ENCODE data around the gene PDIK1L. TPM values are rescaled to one million over a fixed set of nuclear protein-coding genes. Genes with fewer than 3 reads are reported as not detected.
A peak's percentile ranks its signal among the peaks of the same experiment; 100 is the strongest.

PDIK1L gene
- total and polyA plus RNA-seq, 9 of the 15 experiments (the other 6 are each of a cell fraction or from before 2014, with no cell fraction given), result 12.8 to 30.2 (median 21.5) TPM

DNA sequence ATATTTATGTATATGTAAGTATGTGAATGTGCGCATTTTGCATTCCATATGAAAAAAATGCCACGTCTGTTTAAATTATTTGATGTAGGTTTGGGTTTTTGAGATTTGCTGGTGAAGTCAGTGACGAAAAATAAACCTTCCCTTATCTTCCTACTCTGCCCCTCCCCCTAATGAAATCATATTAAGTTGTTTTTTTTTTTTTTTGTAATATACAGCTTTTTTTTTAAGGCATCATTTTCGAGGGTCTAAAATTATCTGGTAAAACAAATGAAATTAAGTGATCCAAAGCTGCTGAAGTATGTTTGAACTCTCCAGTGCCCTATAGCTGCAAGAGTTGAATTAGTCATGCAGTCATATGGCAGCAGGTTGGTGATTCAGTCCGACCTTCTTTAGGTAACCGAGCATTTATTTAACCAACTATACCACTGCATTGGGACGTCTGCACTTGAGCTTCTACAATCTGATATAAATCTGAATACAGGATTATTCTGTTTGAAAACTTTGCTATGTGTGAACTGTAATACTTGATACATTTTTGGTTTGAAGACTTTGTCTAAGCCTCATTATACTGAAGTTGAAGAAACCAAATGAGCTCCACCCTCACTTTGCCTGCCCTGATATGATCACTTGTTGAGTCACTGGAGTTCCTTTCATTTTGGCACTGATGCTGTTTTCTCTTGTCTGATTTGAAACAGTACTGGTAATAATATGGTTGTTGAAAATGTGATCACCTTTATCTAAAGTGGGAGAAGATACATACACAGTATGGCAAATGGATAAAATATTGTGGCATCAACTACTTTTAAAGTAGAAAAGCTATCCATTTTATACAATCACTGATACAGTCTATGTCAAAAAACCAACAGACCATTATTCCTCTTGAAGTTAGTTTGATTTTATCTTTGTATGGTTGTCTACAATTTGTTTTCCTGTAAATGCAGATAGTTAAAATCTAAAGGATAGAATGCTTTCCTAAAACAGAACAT, 11.7 kb downstream of the PDIK1L start (continued):
- TF ChIP-seq, protein P1, sequence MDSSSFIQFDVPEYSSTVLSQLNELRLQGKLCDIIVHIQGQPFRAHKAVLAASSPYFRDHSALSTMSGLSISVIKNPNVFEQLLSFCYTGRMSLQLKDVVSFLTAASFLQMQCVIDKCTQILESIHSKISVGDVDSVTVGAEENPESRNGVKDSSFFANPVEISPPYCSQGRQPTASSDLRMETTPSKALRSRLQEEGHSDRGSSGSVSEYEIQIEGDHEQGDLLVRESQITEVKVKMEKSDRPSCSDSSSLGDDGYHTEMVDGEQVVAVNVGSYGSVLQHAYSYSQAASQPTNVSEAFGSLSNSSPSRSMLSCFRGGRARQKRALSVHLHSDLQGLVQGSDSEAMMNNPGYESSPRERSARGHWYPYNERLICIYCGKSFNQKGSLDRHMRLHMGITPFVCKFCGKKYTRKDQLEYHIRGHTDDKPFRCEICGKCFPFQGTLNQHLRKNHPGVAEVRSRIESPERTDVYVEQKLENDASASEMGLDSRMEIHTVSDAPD (CRISPR knock-in tag; IDR thresholded peaks at IDR 0.05), result no peak
- TF ChIP-seq NFXL1 (CRISPR knock-in tag; IDR thresholded peaks at IDR 0.05), result no peak
- no peak for TF ChIP-seq CBFB (CRISPR knock-in tag; IDR thresholded peaks at IDR 0.05)
- TF ChIP-seq TAF15 (IDR thresholded peaks at IDR 0.05; ENCODE audit: low read depth, low read length), result no peak
- TF ChIP-seq LARP7 (IDR thresholded peaks at IDR 0.05), result no peak
- peak in 1 of 2 experiments; percentile 94; a peak in 2 of 4 replicates for TF ChIP-seq SRF (CRISPR knock-in tag; IDR thresholded peaks at IDR 0.05)
- 0 out of 2 replicates have a peak, but pooled peaks have one; percentile 39 for TF ChIP-seq PML (IDR thresholded peaks at IDR 0.05; ENCODE audit: low read length)
- no peak for TF ChIP-seq TAL1 (IDR thresholded peaks at IDR 0.05)
- no peak for TF ChIP-seq IRF2 (CRISPR knock-in tag; IDR thresholded peaks at IDR 0.05)
- TF ChIP-seq, protein P2, sequence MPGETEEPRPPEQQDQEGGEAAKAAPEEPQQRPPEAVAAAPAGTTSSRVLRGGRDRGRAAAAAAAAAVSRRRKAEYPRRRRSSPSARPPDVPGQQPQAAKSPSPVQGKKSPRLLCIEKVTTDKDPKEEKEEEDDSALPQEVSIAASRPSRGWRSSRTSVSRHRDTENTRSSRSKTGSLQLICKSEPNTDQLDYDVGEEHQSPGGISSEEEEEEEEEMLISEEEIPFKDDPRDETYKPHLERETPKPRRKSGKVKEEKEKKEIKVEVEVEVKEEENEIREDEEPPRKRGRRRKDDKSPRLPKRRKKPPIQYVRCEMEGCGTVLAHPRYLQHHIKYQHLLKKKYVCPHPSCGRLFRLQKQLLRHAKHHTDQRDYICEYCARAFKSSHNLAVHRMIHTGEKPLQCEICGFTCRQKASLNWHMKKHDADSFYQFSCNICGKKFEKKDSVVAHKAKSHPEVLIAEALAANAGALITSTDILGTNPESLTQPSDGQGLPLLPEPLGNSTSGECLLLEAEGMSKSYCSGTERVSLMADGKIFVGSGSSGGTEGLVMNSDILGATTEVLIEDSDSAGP (CRISPR knock-in tag; IDR thresholded peaks at IDR 0.05), result no peak
- 0 out of 2 replicates have a peak, but pooled peaks have one; percentile 75 for TF ChIP-seq FOXJ2 (tag; IDR thresholded peaks at IDR 0.05)
- TF ChIP-seq ZSCAN29 (IDR thresholded peaks at IDR 0.05), result no peak
- no peak for TF ChIP-seq NFYB (IDR thresholded peaks at IDR 0.05; ENCODE audit: extremely low read depth, insufficient read length)
- TF ChIP-seq EP400 (IDR thresholded peaks at IDR 0.05), result peak; percentile 59
- no peak for TF ChIP-seq NELFE (IDR thresholded peaks at IDR 0.05; ENCODE audit: insufficient read depth, insufficient read length)
- TF ChIP-seq EHMT2 (IDR thresholded peaks at IDR 0.05), result peak; percentile 81
- no peak for TF ChIP-seq NR4A1 (CRISPR knock-in tag; IDR thresholded peaks at IDR 0.05)
- TF ChIP-seq NR4A1 (tag; IDR thresholded peaks at IDR 0.05), result 0 out of 2 replicates have a peak, but pooled peaks have one; percentile 56
- TF ChIP-seq ZNF143 (CRISPR knock-in tag; IDR thresholded peaks at IDR 0.05), result no peak
- no peak for TF ChIP-seq LCOR (CRISPR knock-in tag; IDR thresholded peaks at IDR 0.05)
- 0 out of 2 replicates have a peak, but pooled peaks have one; percentile 34 for TF ChIP-seq MECOM (CRISPR knock-in tag; IDR thresholded peaks at IDR 0.05)
- no peak for TF ChIP-seq SIRT6 (IDR thresholded peaks at IDR 0.05; ENCODE audit: low read depth, low read length)
- peak; percentile 97 for TF ChIP-seq ZNF584 (CRISPR knock-in tag; IDR thresholded peaks at IDR 0.05; ENCODE audit: low read depth)
- no peak for TF ChIP-seq BMI1 (IDR thresholded peaks at IDR 0.05; ENCODE audit: low read length)
- TF ChIP-seq, protein P3, sequence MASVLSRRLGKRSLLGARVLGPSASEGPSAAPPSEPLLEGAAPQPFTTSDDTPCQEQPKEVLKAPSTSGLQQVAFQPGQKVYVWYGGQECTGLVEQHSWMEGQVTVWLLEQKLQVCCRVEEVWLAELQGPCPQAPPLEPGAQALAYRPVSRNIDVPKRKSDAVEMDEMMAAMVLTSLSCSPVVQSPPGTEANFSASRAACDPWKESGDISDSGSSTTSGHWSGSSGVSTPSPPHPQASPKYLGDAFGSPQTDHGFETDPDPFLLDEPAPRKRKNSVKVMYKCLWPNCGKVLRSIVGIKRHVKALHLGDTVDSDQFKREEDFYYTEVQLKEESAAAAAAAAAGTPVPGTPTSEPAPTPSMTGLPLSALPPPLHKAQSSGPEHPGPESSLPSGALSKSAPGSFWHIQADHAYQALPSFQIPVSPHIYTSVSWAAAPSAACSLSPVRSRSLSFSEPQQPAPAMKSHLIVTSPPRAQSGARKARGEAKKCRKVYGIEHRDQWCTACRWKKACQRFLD (CRISPR knock-in tag; IDR thresholded peaks at IDR 0.05), result peak; percentile 71; the same call in 1 of the 2 replicates
- no peak for TF ChIP-seq ZNF134 (CRISPR knock-in tag; conservative IDR thresholded peaks at IDR 0.05)
